ACC112 (cell line): Measurements from ENCODE around the gene TMEM132C.

ENCODE experiments used
- H2AFZ ChIP-seq: fragments of 200-600 bp; sonication (generic); one replicate; pipeline ENCODE4 v1.6.0; 2017; ENCODE audit warnings: antibody characterized with exemption, low read length; ENCODE audit not compliant: unreplicated experiment
- H3K27ac ChIP-seq: fragments of 200-600 bp; sonication (generic); 2 replicates; pipeline ENCODE4 v1.5.1; 2014; ENCODE audit warnings: low read depth, mild to moderate bottlenecking, antibody characterized with exemption, low read length, moderate library complexity
- H3K27me3 ChIP-seq: fragments of 200-600 bp; sonication (generic); 2 replicates; pipeline ENCODE4 v1.6.1; 2014; ENCODE audit warnings: mild to moderate bottlenecking, antibody characterized with exemption, low read length, moderate library complexity, mixed read lengths; ENCODE audit not compliant: insufficient read depth
- H3K36me3 ChIP-seq: fragments of 200-600 bp; sonication (generic); 2 replicates; pipeline ENCODE4 v1.6.1; 2016; ENCODE audit warnings: mild to moderate bottlenecking, antibody characterized with exemption, low read length, moderate library complexity, mixed read lengths; ENCODE audit not compliant: insufficient read depth
- H3K4me1 ChIP-seq: fragments of 200-600 bp; sonication (generic); one replicate; pipeline ENCODE4 v1.6.1; 2016; ENCODE audit warnings: low read length, mixed read lengths; ENCODE audit not compliant: insufficient read depth, unreplicated experiment, control insufficient read depth
- H3K4me3 ChIP-seq: fragments of 200-600 bp; sonication (generic); 2 replicates; pipeline ENCODE4 v1.5.1; 2014; ENCODE audit warnings: mild to moderate bottlenecking, low read depth, low read length
- H3K79me2 ChIP-seq: fragments of 200-600 bp; sonication (generic); one replicate; pipeline ENCODE4 v1.6.0; 2016; ENCODE audit warnings: low read length; ENCODE audit not compliant: control insufficient read depth, unreplicated experiment, insufficient read depth

TMEM132C gene

GRCh38 chr12:128449146-128449894 lies 182.3 kb downstream of the TMEM132C start:
- H3K4me1 ChIP-seq, result no peaks in the 10 kb centered on the region
- no peaks in the 10 kb centered on the region for H3K36me3 ChIP-seq
- no peaks in the 10 kb centered on the region for H3K79me2 ChIP-seq
- no peak overlapping the region for H3K4me3 ChIP-seq
- H3K27ac ChIP-seq, result no peak overlapping the region
- H3K27me3 ChIP-seq, result no peaks in the 10 kb centered on the region
- H2AFZ ChIP-seq, result no peak overlapping the region

DNA sequence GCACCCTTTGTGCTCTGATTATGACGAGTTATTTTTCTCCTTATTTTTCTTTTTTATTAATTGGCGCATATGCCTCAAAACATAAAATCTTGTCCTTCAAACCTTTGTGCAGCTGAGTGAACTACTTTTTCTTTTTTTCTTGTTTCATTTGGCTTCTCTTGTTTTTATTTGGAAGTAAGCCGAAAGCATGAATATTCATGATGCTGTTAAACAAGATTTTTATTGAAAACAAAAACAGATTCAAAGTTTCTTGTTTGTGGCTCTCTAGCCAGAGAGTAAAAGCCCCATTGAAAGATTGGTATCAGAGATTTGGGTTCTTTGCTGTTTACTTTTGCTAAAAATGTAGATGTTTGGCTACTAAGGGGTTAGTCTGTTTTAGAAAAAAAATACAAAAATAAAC lies 183.8 kb downstream of the TMEM132C start:
- Histone ChIP-seq H3K4me3 (no peak overlapping the region), H3K79me2 (no peaks in the 10 kb centered on the region), H3K27me3 (no peaks in the 10 kb centered on the region), H3K4me1 (no peaks in the 10 kb centered on the region), H3K36me3 (no peaks in the 10 kb centered on the region), H2AFZ (no peak overlapping the region), H3K27ac (no peak overlapping the region)

DNA sequence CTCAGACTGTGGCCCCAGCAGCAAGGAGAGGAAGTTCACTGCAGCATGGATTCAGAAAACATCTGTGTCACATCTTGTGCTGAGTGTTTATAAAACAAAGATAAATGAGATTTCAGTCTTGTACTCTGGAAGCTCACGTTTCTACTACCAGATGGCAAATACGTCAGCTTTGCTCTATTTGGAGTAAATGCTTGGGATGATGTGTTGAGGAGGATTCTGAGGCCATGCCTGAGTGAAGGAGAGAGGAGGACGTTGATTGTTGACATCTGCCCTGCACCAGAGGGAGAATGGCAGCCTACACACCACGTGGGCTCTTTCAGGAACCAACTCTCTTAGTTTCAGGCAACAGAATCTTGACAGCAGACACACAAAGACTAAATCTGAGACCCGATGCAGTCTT lies 188.9 kb downstream of the TMEM132C start:
- Histone ChIP-seq H3K36me3 (no peaks in the 10 kb centered on the region), H3K4me3 (no peak overlapping the region), H3K4me1 (no peaks in the 10 kb centered on the region), H2AFZ (no peak overlapping the region), H3K27me3 (no peaks in the 10 kb centered on the region), H3K27ac (no peak overlapping the region), H3K79me2 (no peaks in the 10 kb centered on the region)

DNA sequence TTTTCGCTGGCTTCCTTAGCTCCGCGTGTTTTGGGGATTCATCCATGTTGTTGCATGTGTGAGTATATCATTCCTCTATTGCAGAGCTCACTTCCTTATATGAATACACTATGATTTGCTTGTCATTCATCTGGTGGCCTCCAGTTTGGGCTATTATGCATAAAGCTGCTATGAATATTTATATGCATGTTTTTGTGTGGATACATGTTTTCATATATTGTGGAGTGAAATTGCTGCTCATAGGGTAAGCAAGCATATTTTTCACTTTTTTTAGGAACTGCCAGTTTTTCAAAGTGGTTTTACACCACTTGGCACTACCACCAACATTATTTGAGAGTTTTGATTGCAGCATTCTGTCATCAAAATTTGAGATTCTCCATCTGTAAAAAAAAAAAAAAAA lies 190.0 kb downstream of the TMEM132C start:
- H3K4me3 ChIP-seq, result no peak overlapping the region
- H2AFZ ChIP-seq, result no peak overlapping the region
- H3K36me3 ChIP-seq, result no peaks in the 10 kb centered on the region
- H3K4me1 ChIP-seq, result no peaks in the 10 kb centered on the region
- no peak overlapping the region for H3K27ac ChIP-seq
- no peaks in the 10 kb centered on the region for H3K27me3 ChIP-seq
- no peaks in the 10 kb centered on the region for H3K79me2 ChIP-seq

- Histone ChIP-seq H3K27me3 (no peaks in the 10 kb centered on the region), H3K4me1 (no peaks in the 10 kb centered on the region), H3K79me2 (no peaks in the 10 kb centered on the region), H3K27ac (no peak overlapping the region), H2AFZ (no peak overlapping the region), H3K36me3 (no peaks in the 10 kb centered on the region), H3K4me3 (no peak overlapping the region)
Measured at GRCh38 chr12:128458301-128458974, 191.5 kb downstream of the TMEM132C start.

- Histone ChIP-seq H3K4me3 (no peak overlapping the region), H3K27ac (no peak overlapping the region), H3K36me3 (no peaks in the 10 kb centered on the region), H2AFZ (no peak overlapping the region), H3K4me1 (no peaks in the 10 kb centered on the region), H3K79me2 (no peaks in the 10 kb centered on the region), H3K27me3 (no peaks in the 10 kb centered on the region)
Measured at GRCh38 chr12:128459067-128459466, 192.1 kb downstream of the TMEM132C start.

- no peak overlapping the region for H3K4me3 ChIP-seq
- H3K27me3 ChIP-seq, result no peaks in the 10 kb centered on the region
- no peak overlapping the region for H3K27ac ChIP-seq
- no peaks in the 10 kb centered on the region for H3K4me1 ChIP-seq
- no peaks in the 10 kb centered on the region for H3K36me3 ChIP-seq
- H3K79me2 ChIP-seq, result no peaks in the 10 kb centered on the region
- no peak overlapping the region for H2AFZ ChIP-seq
Measured at GRCh38 chr12:128463881-128464280, 196.9 kb downstream of the TMEM132C start.

DNA sequence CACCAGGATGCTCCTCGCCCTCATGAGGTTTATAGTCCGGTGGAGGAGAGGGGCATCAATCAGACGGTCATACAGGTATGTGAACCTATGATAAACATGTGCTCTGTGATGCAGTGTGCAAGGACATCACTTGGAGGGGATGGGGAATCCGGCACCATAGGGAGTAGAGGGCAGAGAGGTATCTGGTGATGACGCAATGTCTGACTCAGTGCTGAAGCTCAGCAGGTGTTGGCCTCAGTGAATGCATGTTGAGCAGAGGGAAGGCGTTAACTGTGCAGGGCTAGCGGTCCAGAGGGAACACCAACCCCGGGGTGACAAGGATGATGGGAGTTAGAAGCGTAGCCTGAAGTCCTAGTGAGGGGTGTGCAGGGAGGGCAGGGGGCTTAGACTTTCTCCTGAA lies 200.9 kb downstream of the TMEM132C start:
- Histone ChIP-seq H3K4me3 (no peak overlapping the region), H2AFZ (no peak overlapping the region), H3K27ac (no peak overlapping the region), H3K79me2 (no peaks in the 10 kb centered on the region), H3K4me1 (no peaks in the 10 kb centered on the region), H3K27me3 (no peaks in the 10 kb centered on the region), H3K36me3 (no peaks in the 10 kb centered on the region)

- Histone ChIP-seq H3K79me2 (no peaks in the 10 kb centered on the region), H3K27ac (no peak overlapping the region), H3K27me3 (no peaks in the 10 kb centered on the region), H2AFZ (no peak overlapping the region), H3K36me3 (no peaks in the 10 kb centered on the region), H3K4me1 (no peaks in the 10 kb centered on the region), H3K4me3 (no peak overlapping the region)
Measured at GRCh38 chr12:128468926-128469325, 202.0 kb downstream of the TMEM132C start.

DNA sequence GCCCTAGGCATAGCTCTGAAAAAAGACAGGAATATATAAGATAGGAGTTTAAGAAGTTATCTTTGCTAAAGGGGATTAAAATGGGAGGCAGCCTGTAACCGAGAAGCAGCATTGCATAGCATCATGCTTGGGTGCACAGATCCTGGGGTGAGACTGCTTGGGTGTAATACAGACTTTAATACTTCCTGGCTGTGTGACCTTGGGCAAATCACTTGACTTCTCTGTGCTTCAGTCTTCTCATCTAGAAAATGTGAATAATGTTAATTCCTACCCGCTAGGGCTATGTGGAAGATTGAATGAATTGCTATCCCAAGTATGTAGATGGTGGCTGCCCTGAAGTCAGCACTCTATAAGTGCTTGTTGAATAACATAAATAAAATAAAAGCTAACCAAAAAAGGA lies 204.5 kb downstream of the TMEM132C start:
- H3K79me2 ChIP-seq, result no peaks in the 10 kb centered on the region
- no peak overlapping the region for H3K4me3 ChIP-seq
- no peaks in the 10 kb centered on the region for H3K27me3 ChIP-seq

GRCh38 chr12:128474916-128475315 lies 207.9 kb downstream of the TMEM132C start:
- no peaks in the 10 kb centered on the region for H3K79me2 ChIP-seq
- no peak overlapping the region for H3K27ac ChIP-seq
- H2AFZ ChIP-seq, result no peak overlapping the region
- no peak overlapping the region for H3K4me3 ChIP-seq
- H3K36me3 ChIP-seq, result no peaks in the 10 kb centered on the region
- no peaks in the 10 kb centered on the region for H3K4me1 ChIP-seq
- H3K27me3 ChIP-seq, result no peaks in the 10 kb centered on the region

More for the DNA sequence above, 204.5 kb downstream of the TMEM132C start:
- Histone ChIP-seq H3K27ac (no peak overlapping the region), H3K36me3 (no peaks in the 10 kb centered on the region), H2AFZ (no peak overlapping the region), H3K4me1 (no peaks in the 10 kb centered on the region)
